Vagina (tissue), 2 donors: ENCODE results near the gene ANKUB1. TPM values are rescaled to one million over a fixed set of nuclear protein-coding genes. Genes with fewer than 3 reads are reported as not detected.

Experiments used
- DNase-seq, 2 donors: peaks; one replicate each; pipeline ENCODE4 v3.0.0-alpha.2; 2017; ENCODE audit errors: extremely low spot score in 2 of 2
- H3K27ac ChIP-seq: fragments of 200-600 bp; sonication (generic); one replicate; pipeline ENCODE4 v1.5.1; 2019
- H3K27me3 ChIP-seq: fragments of 200-600 bp; sonication (generic); one replicate; pipeline ENCODE4 v1.5.1; 2019
- H3K36me3 ChIP-seq, 2 donors: fragments of 200-600 bp; sonication (generic); one replicate each; pipeline ENCODE4 v1.5.1; 2017 to 2019
- H3K4me1 ChIP-seq: fragments of 200-600 bp; sonication (generic); one replicate; pipeline ENCODE4 v1.5.1; 2019
- H3K4me3 ChIP-seq, 2 donors: fragments of 200-600 bp; sonication (generic); 1 replicate in 1 of 2; 2 replicates in 1 of 2; pipeline ENCODE4 v1.5.1; 2016 to 2019
- H3K9me3 ChIP-seq: fragments of 200-600 bp; sonication (generic); one replicate; pipeline ENCODE4 v1.5.1; 2019
- CTCF ChIP-seq, 3 experiments: fragments of 450-650 bp in 2 of 3; fragments of 200-600 bp in 1 of 3; sonication (generic) in 1 of 3; IDR thresholded peaks; one replicate each; pipeline ENCODE4 v1.5.1; 2017 to 2019; ENCODE audit warnings: antibody characterized with exemption in 3 of 3, mild to moderate bottlenecking in 2 of 3, moderate library complexity in 2 of 3
- POLR2A ChIP-seq, 2 donors: fragments of 450-650 bp; IDR thresholded peaks; one replicate each; pipeline ENCODE4 v1.6.1; 2017; ENCODE audit warnings: antibody characterized with exemption in 2 of 2, mild to moderate bottlenecking in 2 of 2, moderate library complexity in 2 of 2
- POLR2AphosphoS5 ChIP-seq, 2 donors: sonication (generic); formaldehyde crosslinking; IDR thresholded peaks; one replicate each; pipeline ENCODE4 v1.9.0; 2017; ENCODE audit warnings: antibody characterized with exemption in 2 of 2, mild to moderate bottlenecking in 2 of 2, low read depth in 1 of 2; ENCODE audit not compliant: insufficient read depth in 1 of 2
- intact Hi-C: fragments of 100-400 bp; cut with DNase I; formaldehyde crosslinking; loops from one replicate; pipeline ENCODE4 v1.15.1; 2023
- total RNA-seq: library from RNA; depleted of rRNA; stranded (reverse); fragments of >200 nt; gene quantifications from one replicate; pipeline ENCODE4 v1.2.3, GENCODE V29; 2016

ANKUB1 gene
- total RNA-seq, 1 donor from 2014 or later: not detected

GRCh38 chr3:149800693-149801092 lies 8.3 kb upstream of the ANKUB1 start:
- H3K4me3 ChIP-seq: no peak overlapping the region
- H3K36me3 ChIP-seq: no peaks in the 10 kb centered on the region
- no peak overlapping the region for H3K27ac ChIP-seq
- no peaks in the 10 kb centered on the region for H3K9me3 ChIP-seq
- no peaks in the 10 kb centered on the region for H3K27me3 ChIP-seq
- no peaks in the 10 kb centered on the region for H3K4me1 ChIP-seq
- intact Hi-C loops: no loop called here
- TF ChIP-seq POLR2A (IDR thresholded peaks at IDR 0.05) (no peak), CTCF (IDR thresholded peaks at IDR 0.05) (no peak), POLR2AphosphoS5 (IDR thresholded peaks at IDR 0.05; ENCODE audit: insufficient read depth in 1 of 2, low read depth in 1 of 2) (no peak)
- DNase-seq: no peak

- DNase-seq: no peak
- Histone ChIP-seq H3K9me3 (no peaks in the 10 kb centered on the region), H3K27me3 (no peaks in the 10 kb centered on the region), H3K36me3 (no peaks in the 10 kb centered on the region), H3K4me3 (no peak overlapping the region), H3K27ac (no peak overlapping the region), H3K4me1 (no peaks in the 10 kb centered on the region)
- intact Hi-C loops: no loop called here
- TF ChIP-seq CTCF (IDR thresholded peaks at IDR 0.05) (no peak), POLR2A (IDR thresholded peaks at IDR 0.05) (no peak), POLR2AphosphoS5 (IDR thresholded peaks at IDR 0.05; ENCODE audit: insufficient read depth in 1 of 2, low read depth in 1 of 2) (no peak)
Observed at GRCh38 chr3:149796026-149796425, 3.7 kb upstream of the ANKUB1 start.

GRCh38 chr3:149790698-149791097 lies 1.7 kb downstream of the ANKUB1 start:
- no peak overlapping the region for H3K27ac ChIP-seq
- no peak for TF ChIP-seq CTCF (IDR thresholded peaks at IDR 0.05)
- no peak for TF ChIP-seq POLR2AphosphoS5 (IDR thresholded peaks at IDR 0.05; ENCODE audit: insufficient read depth in 1 of 2, low read depth in 1 of 2)
- TF ChIP-seq POLR2A (IDR thresholded peaks at IDR 0.05): no peak
- H3K27me3 ChIP-seq: no peaks in the 10 kb centered on the region
- DNase-seq: no peak
- H3K9me3 ChIP-seq: no peaks in the 10 kb centered on the region
- H3K36me3 ChIP-seq: no peaks in the 10 kb centered on the region
- intact Hi-C loops: no loop called here
- H3K4me3 ChIP-seq: no peak overlapping the region
- no peaks in the 10 kb centered on the region for H3K4me1 ChIP-seq

- Histone ChIP-seq H3K36me3 (no peaks in the 10 kb centered on the region), H3K4me3 (no peak overlapping the region), H3K27me3 (no peaks in the 10 kb centered on the region), H3K9me3 (no peaks in the 10 kb centered on the region), H3K27ac (no peak overlapping the region), H3K4me1 (no peaks in the 10 kb centered on the region)
- no peak for TF ChIP-seq POLR2A (IDR thresholded peaks at IDR 0.05)
- no peak for TF ChIP-seq CTCF (IDR thresholded peaks at IDR 0.05)
- no peak for TF ChIP-seq POLR2AphosphoS5 (IDR thresholded peaks at IDR 0.05; ENCODE audit: insufficient read depth in 1 of 2, low read depth in 1 of 2)
- DNase-seq: no peak
- intact Hi-C loops: no loop called here
Observed at GRCh38 chr3:149790268-149790667, 2.1 kb downstream of the ANKUB1 start.

- H3K27me3 ChIP-seq: no peaks in the 10 kb centered on the region
- intact Hi-C loops: no loop called here
- TF ChIP-seq POLR2AphosphoS5 (IDR thresholded peaks at IDR 0.05; ENCODE audit: insufficient read depth in 1 of 2, low read depth in 1 of 2): no peak
- no peak for TF ChIP-seq POLR2A (IDR thresholded peaks at IDR 0.05)
- no peak for TF ChIP-seq CTCF (IDR thresholded peaks at IDR 0.05)
- no peak overlapping the region for H3K27ac ChIP-seq
- no peaks in the 10 kb centered on the region for H3K36me3 ChIP-seq
- H3K4me1 ChIP-seq: peaks cover 6% of the 10 kb centered on the region
- no peaks in the 10 kb centered on the region for H3K9me3 ChIP-seq
- no peak overlapping the region for H3K4me3 ChIP-seq
- DNase-seq: no peak
Observed at GRCh38 chr3:149784064-149784704, 8.2 kb downstream of the ANKUB1 start.
